ENCODE data around the gene METTL16. TPM values are rescaled to one million over a fixed set of nuclear protein-coding genes. Genes with fewer than 3 reads are reported as not detected.

METTL16 gene
- total and polyA plus RNA-seq, 4 experiments from 2014 or later: 7.5 to 51.8 (median 39.5) TPM

GRCh38 chr17:2468270-2468669, 43.4 kb downstream of the METTL16 start:
- peaks cover 0 to 7% (median under 1%) of the 10 kb centered on the region in 4 donors for H3K4me1 Mint-ChIP-seq
- no peak overlapping the region for H3K4me3 Mint-ChIP-seq
- H3K9me3 Mint-ChIP-seq: no peaks in the 10 kb centered on the region
- H3K4me1 ChIP-seq (ENCODE audit: insufficient read depth, low read length): no peaks in the 10 kb centered on the region
- ChIA-PET CTCF (ENCODE audit: partially characterized antibody) (no interaction called here), POLR2A (ENCODE audit: partially characterized antibody) (no interaction called here)
- no peak overlapping the region for H3K27ac Mint-ChIP-seq
- peaks cover 23% of the 10 kb centered on the region for H3K36me3 ChIP-seq (ENCODE audit: insufficient read depth, low read length)
- H3K36me3 Mint-ChIP-seq: peaks cover 48 to 66% of the 10 kb centered on the region in 2 donors
- DNase-seq: no peak
- no peaks in the 10 kb centered on the region for H3K9me3 ChIP-seq (ENCODE audit: control insufficient read depth in 1 of 2, low read length in 2 of 2)
- no peak overlapping the region for H3K27ac ChIP-seq (ENCODE audit: low read depth, low read length)
- intact Hi-C loops (cut with micrococcal nuclease): no loop called here
- H3K4me3 ChIP-seq (ENCODE audit: low read length in 2 of 2): no peak overlapping the region
- no peaks in the 10 kb centered on the region for H3K27me3 Mint-ChIP-seq
- no peaks in the 10 kb centered on the region for H3K27me3 ChIP-seq (ENCODE audit: insufficient read depth, low read length)

- H3K27me3 ChIP-seq (ENCODE audit: insufficient read depth, low read length): no peaks in the 10 kb centered on the region
- H3K9me3 ChIP-seq (ENCODE audit: control insufficient read depth in 1 of 2, low read length in 2 of 2): no peaks in the 10 kb centered on the region
- CTCF ChIA-PET (ENCODE audit: partially characterized antibody): interaction anchor here (1.0 to 2.0 kb wide), 2 partner anchors 10 to 84 kb away, joined by 6 read pairs; no protein-coding TSS in a partner anchor
- no peak overlapping the region for H3K27ac Mint-ChIP-seq
- H3K4me3 ChIP-seq (ENCODE audit: low read length in 2 of 2): no peak overlapping the region
- intact Hi-C loops (cut with micrococcal nuclease): no loop called here
- no peaks in the 10 kb centered on the region for H3K9me3 Mint-ChIP-seq
- no peak for DNase-seq
- H3K27me3 Mint-ChIP-seq: no peaks in the 10 kb centered on the region
- peaks cover 0 to 4% (median under 1%) of the 10 kb centered on the region in 4 donors for H3K4me1 Mint-ChIP-seq
- no peak overlapping the region for H3K4me3 Mint-ChIP-seq
- H3K36me3 Mint-ChIP-seq: peaks cover 46 to 67% of the 10 kb centered on the region in 2 donors
- no peaks in the 10 kb centered on the region for H3K4me1 ChIP-seq (ENCODE audit: insufficient read depth, low read length)
- POLR2A ChIA-PET (ENCODE audit: partially characterized antibody): interaction anchor here (0.7 to 1.5 kb wide), 2 partner anchors 11 to 44 kb away, joined by 4 to 6 read pairs; no protein-coding TSS in a partner anchor
- peaks cover 28% of the 10 kb centered on the region for H3K36me3 ChIP-seq (ENCODE audit: insufficient read depth, low read length)
- no peak overlapping the region for H3K27ac ChIP-seq (ENCODE audit: low read depth, low read length)
These were observed 44.8 kb downstream of the METTL16 start for GRCh38 chr17:2466931-2467330.

DNA sequence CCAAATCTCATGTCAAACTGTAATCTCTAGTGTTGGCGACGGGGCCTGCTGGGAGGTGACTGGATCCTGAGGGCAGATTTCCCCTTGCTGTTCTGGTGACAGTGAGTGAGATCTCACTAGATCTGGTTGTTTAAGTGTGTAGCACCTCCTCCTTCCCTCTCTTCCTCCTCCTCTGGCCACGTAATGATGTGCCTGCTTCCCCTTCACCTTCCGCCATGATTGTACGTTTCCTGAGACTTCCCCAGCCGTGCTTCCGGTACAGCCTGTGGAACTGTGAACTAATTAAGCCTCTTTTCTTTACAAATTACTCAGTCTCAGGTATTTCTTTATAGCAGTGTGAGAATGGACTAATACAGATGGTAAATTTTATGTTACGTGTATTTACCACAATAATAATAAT, 49.2 kb downstream of the METTL16 start:
- Histone ChIP-seq H3K27me3 (ENCODE audit: insufficient read depth, low read length) (no peaks in the 10 kb centered on the region), H3K27ac (ENCODE audit: low read depth, low read length) (no peak overlapping the region), H3K9me3 (ENCODE audit: control insufficient read depth in 1 of 2, low read length in 2 of 2) (no peaks in the 10 kb centered on the region), H3K36me3 (ENCODE audit: insufficient read depth, low read length) (peaks cover 28% of the 10 kb centered on the region), H3K4me3 (ENCODE audit: low read length in 2 of 2) (no peak overlapping the region), H3K4me1 (ENCODE audit: insufficient read depth, low read length) (no peaks in the 10 kb centered on the region)
- no peaks in the 10 kb centered on the region for H3K27me3 Mint-ChIP-seq
- H3K27ac Mint-ChIP-seq: peak overlapping the region in 1 of 7 donors; percentile 41
- CTCF ChIA-PET (ENCODE audit: partially characterized antibody): no interaction called here
- H3K4me3 Mint-ChIP-seq: no peak overlapping the region
- no peaks in the 10 kb centered on the region for H3K4me1 Mint-ChIP-seq
- intact Hi-C loops (cut with micrococcal nuclease): no loop called here
- POLR2A ChIA-PET (ENCODE audit: partially characterized antibody): no interaction called here
- H3K9me3 Mint-ChIP-seq: no peaks in the 10 kb centered on the region
- peaks cover 36 to 61% of the 10 kb centered on the region in 2 donors for H3K36me3 Mint-ChIP-seq
- DNase-seq: no peak

GRCh38 chr17:2459917-2460271, 51.8 kb downstream of the METTL16 start:
- CTCF ChIA-PET (ENCODE audit: partially characterized antibody): interaction anchor here (0.9 kb wide), 1 partner anchor 11 kb away, joined by 3 read pairs; no protein-coding TSS in a partner anchor
- Histone ChIP-seq H3K36me3 (ENCODE audit: insufficient read depth, low read length) (peaks cover 23% of the 10 kb centered on the region), H3K9me3 (ENCODE audit: control insufficient read depth in 1 of 2, low read length in 2 of 2) (no peaks in the 10 kb centered on the region), H3K4me3 (ENCODE audit: low read length in 2 of 2) (no peak overlapping the region), H3K4me1 (ENCODE audit: insufficient read depth, low read length) (no peaks in the 10 kb centered on the region), H3K27me3 (ENCODE audit: insufficient read depth, low read length) (no peaks in the 10 kb centered on the region), H3K27ac (ENCODE audit: low read depth, low read length) (no peak overlapping the region)
- intact Hi-C loops (cut with micrococcal nuclease): no loop called here
- no peak for DNase-seq
- peak overlapping the region in 1 of 7 donors; percentile 31 for H3K27ac Mint-ChIP-seq
- H3K36me3 Mint-ChIP-seq: peaks cover 38 to 59% of the 10 kb centered on the region in 2 donors
- no peaks in the 10 kb centered on the region for H3K9me3 Mint-ChIP-seq
- no peak overlapping the region for H3K4me3 Mint-ChIP-seq
- H3K4me1 Mint-ChIP-seq: no peaks in the 10 kb centered on the region
- H3K27me3 Mint-ChIP-seq: no peaks in the 10 kb centered on the region
- POLR2A ChIA-PET (ENCODE audit: partially characterized antibody): no interaction called here

- intact Hi-C loops (cut with micrococcal nuclease): no loop called here
- peaks cover 35 to 49% of the 10 kb centered on the region in 2 donors for H3K36me3 Mint-ChIP-seq
- ChIA-PET POLR2A (ENCODE audit: partially characterized antibody) (interaction anchor here (1.2 kb wide), 1 partner anchor 9 kb away, joined by 3 read pairs; no protein-coding TSS in a partner anchor), CTCF (ENCODE audit: partially characterized antibody) (interaction anchor here (1.4 kb wide), 1 partner anchor 9 kb away, joined by 6 read pairs; no protein-coding TSS in a partner anchor)
- no peak overlapping the region for H3K4me3 Mint-ChIP-seq
- peaks cover 0 to 4% (median 3%) of the 10 kb centered on the region in 4 donors for H3K4me1 Mint-ChIP-seq
- no peak overlapping the region for H3K27ac Mint-ChIP-seq
- Histone ChIP-seq H3K27ac (ENCODE audit: low read depth, low read length) (no peak overlapping the region), H3K27me3 (ENCODE audit: insufficient read depth, low read length) (no peaks in the 10 kb centered on the region), H3K4me1 (ENCODE audit: insufficient read depth, low read length) (no peaks in the 10 kb centered on the region), H3K9me3 (ENCODE audit: control insufficient read depth in 1 of 2, low read length in 2 of 2) (no peaks in the 10 kb centered on the region), H3K4me3 (ENCODE audit: low read length in 2 of 2) (no peak overlapping the region), H3K36me3 (ENCODE audit: insufficient read depth, low read length) (peaks cover 18% of the 10 kb centered on the region)
- H3K9me3 Mint-ChIP-seq: no peaks in the 10 kb centered on the region
- no peak for DNase-seq
- no peaks in the 10 kb centered on the region for H3K27me3 Mint-ChIP-seq
These were observed 53.8 kb downstream of the METTL16 start for GRCh38 chr17:2457913-2458312.

- Histone ChIP-seq H3K4me3 (ENCODE audit: low read length in 2 of 2) (no peak overlapping the region), H3K9me3 (ENCODE audit: control insufficient read depth in 1 of 2, low read length in 2 of 2) (no peaks in the 10 kb centered on the region), H3K36me3 (ENCODE audit: insufficient read depth, low read length) (peaks cover 15% of the 10 kb centered on the region), H3K27ac (ENCODE audit: low read depth, low read length) (no peak overlapping the region), H3K4me1 (ENCODE audit: insufficient read depth, low read length) (no peaks in the 10 kb centered on the region), H3K27me3 (ENCODE audit: insufficient read depth, low read length) (no peaks in the 10 kb centered on the region)
- intact Hi-C loops (cut with micrococcal nuclease): no loop called here
- peaks cover 26 to 39% of the 10 kb centered on the region in 2 donors for H3K36me3 Mint-ChIP-seq
- ChIA-PET POLR2A (ENCODE audit: partially characterized antibody) (no interaction called here), CTCF (ENCODE audit: partially characterized antibody) (no interaction called here)
- no peaks in the 10 kb centered on the region for H3K27me3 Mint-ChIP-seq
- peaks cover 0 to 5% (median 5%) of the 10 kb centered on the region in 4 donors for H3K4me1 Mint-ChIP-seq
- peak overlapping the region in 2 of 7 donors; percentile 68 to 75 for H3K27ac Mint-ChIP-seq
- no peaks in the 10 kb centered on the region for H3K9me3 Mint-ChIP-seq
- no peak overlapping the region for H3K4me3 Mint-ChIP-seq
- DNase-seq: no peak
These were observed 55.2 kb downstream of the METTL16 start for GRCh38 chr17:2456475-2456874.

- H3K36me3 Mint-ChIP-seq: peaks cover 26 to 39% of the 10 kb centered on the region in 2 donors
- no peaks in the 10 kb centered on the region for H3K27me3 Mint-ChIP-seq
- Histone ChIP-seq H3K27me3 (ENCODE audit: insufficient read depth, low read length) (no peaks in the 10 kb centered on the region), H3K4me1 (ENCODE audit: insufficient read depth, low read length) (no peaks in the 10 kb centered on the region), H3K4me3 (ENCODE audit: low read length in 2 of 2) (no peak overlapping the region), H3K9me3 (ENCODE audit: control insufficient read depth in 1 of 2, low read length in 2 of 2) (no peaks in the 10 kb centered on the region), H3K27ac (ENCODE audit: low read depth, low read length) (no peak overlapping the region), H3K36me3 (ENCODE audit: insufficient read depth, low read length) (peaks cover 15% of the 10 kb centered on the region)
- no peak overlapping the region for H3K27ac Mint-ChIP-seq
- no peaks in the 10 kb centered on the region for H3K9me3 Mint-ChIP-seq
- H3K4me1 Mint-ChIP-seq: peaks cover 0 to 5% (median 5%) of the 10 kb centered on the region in 4 donors
- H3K4me3 Mint-ChIP-seq: no peak overlapping the region
- ChIA-PET POLR2A (ENCODE audit: partially characterized antibody) (no interaction called here), CTCF (ENCODE audit: partially characterized antibody) (no interaction called here)
- no peak for DNase-seq
- intact Hi-C loops (cut with micrococcal nuclease): no loop called here
These were observed 55.7 kb downstream of the METTL16 start for GRCh38 chr17:2455956-2456355.

All from CD4-positive, alpha-beta memory T cell (primary cell).